Stimulated activated CD4-positive, alpha-beta T cell treated with anti-CD3 and anti-CD28 coated beads, Interleukin-12 subunit alpha, Interleukin-12 subunit beta, amount 100 ng/mL, for 24 hours (primary cell): Measurements from ENCODE around the gene GALNT11.

ENCODE experiments used
- DNase-seq, 2 experiments: peaks; one replicate each; pipeline ENCODE4 v3.0.0-alpha.2; 2020; ENCODE audit warnings: low read depth in 2 of 2

GALNT11 gene

GRCh38 chr7:152117356-152117755, 91.9 kb downstream of the GALNT11 start:
- no peak for DNase-seq

GRCh38 chr7:152120210-152120609, 94.7 kb downstream of the GALNT11 start:
- no peak for DNase-seq

DNA sequence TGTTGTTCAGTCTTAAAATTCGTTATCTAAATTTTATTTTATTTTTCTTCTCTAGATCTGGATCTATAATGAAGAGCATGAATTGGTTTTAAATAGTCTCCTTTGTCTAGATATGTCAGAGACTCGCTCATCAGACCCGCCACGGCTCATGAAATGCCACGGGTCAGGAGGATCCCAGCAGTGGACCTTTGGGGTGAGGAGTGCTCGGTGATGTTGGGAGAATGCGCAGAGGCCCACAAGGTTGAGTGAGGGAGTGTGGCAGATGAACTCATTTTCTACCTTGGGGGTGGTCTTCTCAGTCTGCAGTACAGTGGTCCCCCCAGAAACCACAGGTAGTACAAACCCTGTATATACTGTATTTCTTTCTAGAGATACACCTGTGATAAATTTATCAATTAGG, 95.3 kb downstream of the GALNT11 start:
- DNase-seq = no peak

GRCh38 chr7:152121432-152121831, 96.0 kb downstream of the GALNT11 start:
- DNase-seq = no peak

DNA sequence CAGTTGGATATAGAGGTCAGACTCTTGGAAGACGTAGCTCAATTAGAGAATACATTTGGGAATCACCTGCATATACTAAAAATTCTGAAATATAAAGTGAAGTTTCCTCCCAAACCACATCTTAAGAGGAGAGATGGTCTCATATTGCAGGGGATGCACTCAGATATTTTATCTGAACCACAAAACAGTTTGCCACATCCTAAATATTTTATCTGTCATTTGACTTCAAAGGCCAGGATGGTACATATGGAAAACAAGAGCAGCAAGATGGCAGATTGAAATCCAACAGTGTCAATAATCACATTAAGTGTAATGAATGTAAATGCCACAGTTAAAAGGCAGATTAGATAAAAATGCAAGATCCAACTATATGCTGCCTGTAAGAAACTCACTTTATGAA, 97.1 kb downstream of the GALNT11 start:
- DNase-seq = no peak

GRCh38 chr7:152126741-152127140, 101.3 kb downstream of the GALNT11 start:
- no peak for DNase-seq

GRCh38 chr7:152127229-152127628, 101.8 kb downstream of the GALNT11 start:
- DNase-seq = no peak

DNA sequence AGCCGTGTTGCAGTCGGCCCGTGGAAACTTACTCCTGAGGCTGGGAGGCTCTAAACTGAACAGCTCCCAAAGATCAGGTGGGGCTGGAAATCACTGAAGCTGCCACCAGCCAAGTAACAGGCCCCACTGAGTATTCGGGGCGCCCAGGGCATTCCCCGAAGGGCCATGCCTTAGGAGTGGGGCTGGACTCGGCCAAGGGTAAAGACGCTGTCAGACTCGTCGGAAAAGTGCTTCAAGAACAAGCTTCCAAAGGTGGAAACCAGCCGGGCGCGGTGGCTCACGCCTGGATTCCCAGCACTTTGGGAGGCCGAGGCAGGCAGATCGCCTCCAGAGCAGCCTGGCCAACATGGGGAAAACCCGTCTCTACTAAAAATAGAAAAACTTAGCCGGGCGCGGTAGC, 102.8 kb downstream of the GALNT11 start:
- no peak for DNase-seq

GRCh38 chr7:152128741-152129461, 103.4 kb downstream of the GALNT11 start:
- DNase-seq = no peak

GRCh38 chr7:152129682-152130081, 104.2 kb downstream of the GALNT11 start:
- no peak for DNase-seq

DNA sequence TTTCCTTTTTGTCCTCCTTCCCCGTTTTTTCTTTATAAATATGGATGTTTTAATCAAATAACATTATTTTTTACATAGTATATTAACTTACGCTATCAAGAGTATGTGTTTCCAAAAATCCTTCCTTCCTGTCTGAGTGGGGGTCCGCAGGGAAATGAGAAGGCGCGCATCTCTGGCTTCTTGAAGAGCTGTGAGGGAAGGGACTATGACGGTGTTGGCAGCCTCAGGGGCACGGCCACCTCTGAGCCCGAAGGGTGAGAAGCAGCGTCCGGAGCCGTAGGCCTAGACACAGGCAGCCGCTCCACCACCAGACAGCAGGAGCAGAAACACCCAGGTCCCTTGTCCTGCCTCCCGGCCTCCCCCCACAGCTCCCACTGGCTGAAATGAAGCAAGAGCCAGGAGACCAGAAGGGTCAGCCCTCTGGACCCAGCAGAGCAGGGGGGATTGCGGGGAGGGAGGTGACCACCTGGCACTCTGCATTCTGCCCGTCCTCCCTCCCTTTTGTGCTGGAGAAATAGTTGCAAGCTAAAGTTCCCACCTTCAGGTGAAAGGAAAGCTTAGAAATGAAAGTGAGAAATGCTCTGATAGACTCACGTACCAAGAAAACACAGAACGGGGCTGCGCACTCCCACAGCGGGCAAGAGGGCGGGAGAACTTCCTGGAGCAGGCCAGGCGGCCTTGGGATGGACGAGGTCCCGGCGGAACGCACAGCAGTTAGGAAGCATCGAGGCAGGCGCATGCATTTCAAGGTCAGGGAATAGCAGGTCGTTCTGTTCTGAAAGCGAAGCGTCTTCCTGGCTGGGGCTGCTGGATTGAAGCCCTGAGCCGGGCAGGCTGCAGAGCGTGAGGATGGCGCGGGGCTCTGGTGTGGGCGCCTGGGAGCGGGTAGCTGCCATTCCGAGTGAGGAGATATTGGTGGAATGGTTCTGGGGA, 105.5 kb downstream of the GALNT11 start:
- DNase-seq = no peak

DNA sequence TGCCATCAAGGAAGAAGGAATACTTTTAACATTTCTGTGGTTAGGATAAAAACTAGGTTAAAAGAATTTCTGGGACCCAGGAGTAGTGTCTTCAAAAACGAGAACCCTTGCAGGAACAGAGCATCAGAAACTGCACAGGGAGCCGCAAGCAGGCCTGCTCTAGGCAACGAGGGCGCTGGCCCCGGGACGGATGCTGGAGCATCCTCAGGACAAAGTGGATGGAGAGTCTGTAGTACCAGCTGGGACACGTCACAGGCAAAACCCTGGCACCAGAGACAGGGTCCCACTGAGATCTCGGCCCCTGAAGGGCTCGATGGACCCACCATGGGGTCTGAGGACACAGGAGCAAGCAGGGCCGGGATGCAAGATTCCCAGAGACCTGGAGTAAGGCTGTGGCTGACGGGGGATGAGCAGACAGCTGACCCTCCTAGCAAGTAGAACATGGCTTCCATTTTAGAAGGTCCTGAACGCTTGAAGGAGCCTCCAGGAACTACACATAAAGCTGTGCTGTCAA, 106.6 kb downstream of the GALNT11 start:
- DNase-seq = no peak

- DNase-seq = no peak
These were observed 107.3 kb downstream of the GALNT11 start for GRCh38 chr7:152132812-152133211.

GRCh38 chr7:152133804-152134203, 108.3 kb downstream of the GALNT11 start:
- DNase-seq = no peak

DNA sequence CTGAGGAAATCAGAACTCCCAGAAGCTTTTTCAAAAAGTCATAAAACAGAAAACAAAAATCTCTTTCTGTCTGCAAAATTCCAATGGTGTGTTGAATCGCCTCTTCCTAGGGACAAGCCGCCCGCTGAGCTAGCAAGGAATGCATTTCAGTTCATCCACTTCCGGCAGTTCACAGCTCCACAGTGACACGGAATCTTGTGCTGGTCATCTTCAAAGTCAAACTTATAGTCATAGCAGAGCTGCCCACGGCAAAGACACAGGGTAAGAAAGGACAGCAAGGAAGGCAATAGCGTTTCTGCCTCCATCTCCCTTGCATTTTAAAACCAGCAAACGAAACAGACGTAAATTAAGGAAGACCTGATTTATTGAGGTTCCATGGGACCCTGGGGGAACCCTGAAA, 111.2 kb downstream of the GALNT11 start:
- no peak for DNase-seq

GRCh38 chr7:152137476-152138025, 112.1 kb downstream of the GALNT11 start:
- DNase-seq = no peak

GRCh38 chr7:152140067-152140466, 114.6 kb downstream of the GALNT11 start:
- DNase-seq = no peak

DNA sequence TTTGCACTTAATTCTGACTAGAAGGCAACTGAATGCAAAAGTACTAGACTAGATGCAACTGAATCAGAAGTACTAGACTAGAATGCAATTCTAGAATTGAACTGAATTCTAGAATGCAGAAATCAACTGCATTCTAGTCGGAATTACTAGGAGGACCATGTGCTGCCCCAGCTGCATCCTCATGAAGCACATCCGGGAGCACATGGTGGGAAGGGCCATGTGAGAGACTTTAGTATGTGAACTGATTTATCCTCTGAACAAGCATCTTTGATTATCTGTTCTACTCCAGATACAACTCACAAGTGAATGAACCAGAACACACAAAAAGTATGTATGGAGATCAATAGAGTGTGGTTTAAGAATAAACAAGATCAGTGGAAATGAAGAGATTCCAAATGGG, 115.1 kb downstream of the GALNT11 start:
- DNase-seq = no peak

- no peak for DNase-seq
These were observed 117.6 kb downstream of the GALNT11 start for GRCh38 chr7:152142976-152143595.

DNA sequence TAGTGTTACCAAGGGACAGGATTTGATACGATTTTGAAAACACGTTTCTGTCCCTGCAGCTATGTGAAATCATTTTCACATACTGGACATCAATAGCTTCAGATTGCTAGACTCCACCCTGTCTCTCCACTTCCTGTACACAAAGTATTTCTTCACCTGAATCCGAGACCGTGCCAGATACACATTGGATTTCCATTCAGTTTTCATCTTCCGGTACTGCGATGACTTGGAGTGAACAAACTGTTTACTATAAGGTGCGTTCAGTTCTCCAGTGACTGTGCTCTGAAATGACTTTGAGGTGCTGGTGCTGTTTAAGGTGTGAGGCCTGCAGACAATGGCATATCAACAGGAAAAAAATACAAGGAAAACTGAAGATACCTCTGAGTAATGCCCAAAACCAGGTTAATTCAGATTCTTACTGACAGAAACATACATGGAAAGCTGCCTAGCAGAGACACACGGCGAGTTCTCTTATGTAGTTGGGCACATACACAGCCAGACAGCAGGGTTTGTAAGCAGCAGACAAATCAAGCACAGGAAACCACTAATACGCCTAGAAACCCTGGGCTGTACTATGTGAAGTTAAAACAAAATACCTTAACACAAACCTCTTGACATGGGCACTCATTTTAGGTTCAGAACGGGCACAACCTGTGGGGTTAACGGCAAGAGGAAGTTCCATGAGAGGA, 119.2 kb downstream of the GALNT11 start:
- DNase-seq = no peak

GRCh38 chr7:152145853-152146466, 120.5 kb downstream of the GALNT11 start:
- no peak for DNase-seq
